Fibroblast of pulmonary artery (primary cell): ENCODE measurements around the gene RARG.
A peak's percentile ranks its signal among the peaks of the same experiment; 100 is the strongest.

Experiments used
- DNase-seq: peaks from one replicate; pipeline ENCODE4 v3.0.0-alpha.2; 2010; ENCODE audit warnings: low read depth
- H3K4me3 ChIP-seq: replicated peaks from 2 replicates; pipeline ENCODE4 v1.5.1; 2011; ENCODE audit warnings: low read depth, mild to moderate bottlenecking, control low read depth, low read length, moderate library complexity
- CTCF ChIP-seq: IDR thresholded peaks from 2 replicates; pipeline ENCODE4 v1.5.1; 2011; ENCODE audit warnings: mild to moderate bottlenecking, control low read depth, low read length, inconsistent platforms; ENCODE audit errors: missing control alignments

RARG gene

GRCh38 chr12:53268630-53269562 is 36.9 kb upstream of the RARG start:
- peak overlapping the region; percentile 86 for H3K4me3 ChIP-seq
- DNase-seq: no peak
- TF ChIP-seq CTCF: no peak

GRCh38 chr12:53267999-53268629 is 36.1 kb upstream of the RARG start, which contains the start of gene ESPL1:
Gene ESPL1 (plus strand): TSS chr12:53268299. CDS start chr12:53268767, 468 bp downstream.
- DNase-seq: peak; percentile 76
- peak within 1 kb of the TSS; percentile 86 for H3K4me3 ChIP-seq
- TF ChIP-seq CTCF: peak; percentile 21

- no peak for TF ChIP-seq CTCF
- H3K4me3 ChIP-seq: peak overlapping the region; percentile 86
- no peak for DNase-seq
Observed at GRCh38 chr12:53267306-53267998, 35.4 kb upstream of the RARG start.

- TF ChIP-seq CTCF: no peak
- DNase-seq: no peak
- no peak overlapping the region for H3K4me3 ChIP-seq
Observed at GRCh38 chr12:53265783-53266182, 33.8 kb upstream of the RARG start.

GRCh38 chr12:53259891-53260290 is 27.9 kb upstream of the RARG start:
- no peak for TF ChIP-seq CTCF
- no peak overlapping the region for H3K4me3 ChIP-seq

GRCh38 chr12:53258541-53259539 is 26.8 kb upstream of the RARG start:
- no peak for DNase-seq
- TF ChIP-seq CTCF: no peak
- no peak overlapping the region for H3K4me3 ChIP-seq

More at GRCh38 chr12:53259891-53260290, 27.9 kb upstream of the RARG start:
- DNase-seq: no peak
